Upper lobe of left lung (tissue), 4 donors: ENCODE measurements around the gene SLBP.

Experiments used
- CTCF ChIP-seq, 6 experiments: fragments of 450-650 bp in 4 of 6; fragments of 200-600 bp in 2 of 6; sonication (generic) in 2 of 6; IDR thresholded peaks; one replicate each; pipeline ENCODE4 v1.5.1; 2016 to 2019; ENCODE audit warnings: antibody characterized with exemption in 6 of 6
- POLR2A ChIP-seq, 4 donors: fragments of 450-650 bp; IDR thresholded peaks; one replicate each; pipeline ENCODE4 v1.5.1; 2016 to 2017; ENCODE audit warnings: antibody characterized with exemption in 4 of 4, mild to moderate bottlenecking in 2 of 4

- TF ChIP-seq CTCF (IDR thresholded peaks at IDR 0.05) (no peak), POLR2A (IDR thresholded peaks at IDR 0.05) (no peak)
These were observed 15.3 kb upstream of the SLBP start for GRCh38 chr4:1727117-1728031.
